ENCODE measurements around the gene MMP7.

DNA sequence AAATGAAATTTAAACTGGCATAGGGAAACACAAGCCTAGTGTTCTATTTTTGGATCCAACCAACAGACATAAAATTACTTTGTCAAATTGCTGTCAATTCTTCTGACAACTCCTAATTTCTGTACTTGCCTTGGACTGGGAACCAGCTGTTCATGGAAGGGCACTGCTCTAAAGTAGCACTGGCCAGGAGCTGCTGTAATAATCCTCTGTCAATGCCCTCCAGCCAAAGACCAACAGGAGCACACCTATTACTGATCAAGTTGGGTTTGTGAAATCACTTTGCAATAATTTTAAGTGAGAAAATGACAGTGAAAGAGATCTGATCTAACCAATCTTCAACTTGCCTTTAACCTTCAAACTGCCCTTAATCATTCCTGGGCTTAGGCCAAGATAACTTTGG, 59.1 kb downstream of the MMP7 start:
- TF ChIP-seq CTCF (IDR thresholded peaks at IDR 0.05) (no peak), POLR2A (IDR thresholded peaks at IDR 0.05) (no peak)

Data from adrenal gland (tissue), 5 donors.